Activated CD8-positive, alpha-beta memory T cell treated with anti-CD3 and anti-CD28 coated beads for 48 hours (primary cell): ENCODE measurements around the gene SOCS6.
"Not testable (repeated sequence)": the region's sequence is repeated elsewhere in the genome, so short reads cannot be mapped to it uniquely, and the experiment has no call there.

Source experiments
- DNase-seq, 3 experiments: peaks; one replicate each; pipeline ENCODE4 v3.0.0-alpha.2; 2020; ENCODE audit warnings: low read depth in 2 of 3, low spot score in 2 of 3

SOCS6 gene

DNA sequence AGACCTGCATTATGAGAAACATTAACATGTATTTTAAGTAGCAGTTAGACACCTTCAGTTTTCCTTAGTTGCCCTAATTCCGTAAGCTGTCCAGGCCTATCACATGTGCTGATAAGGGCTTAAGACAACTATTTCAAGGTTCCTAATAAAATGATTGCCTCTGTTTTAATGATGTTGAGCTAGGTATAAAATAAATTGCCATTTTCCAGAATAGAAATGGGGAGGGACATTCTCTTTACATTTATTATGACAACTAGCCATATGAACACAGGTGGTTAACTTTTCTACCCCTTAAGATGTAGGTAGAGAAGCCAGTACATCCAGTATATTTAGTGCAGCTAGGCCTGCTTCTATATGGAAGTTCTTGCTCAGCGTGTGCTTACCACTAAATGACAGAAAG is 65.9 kb downstream of the SOCS6 start:
- no peak for DNase-seq

DNA sequence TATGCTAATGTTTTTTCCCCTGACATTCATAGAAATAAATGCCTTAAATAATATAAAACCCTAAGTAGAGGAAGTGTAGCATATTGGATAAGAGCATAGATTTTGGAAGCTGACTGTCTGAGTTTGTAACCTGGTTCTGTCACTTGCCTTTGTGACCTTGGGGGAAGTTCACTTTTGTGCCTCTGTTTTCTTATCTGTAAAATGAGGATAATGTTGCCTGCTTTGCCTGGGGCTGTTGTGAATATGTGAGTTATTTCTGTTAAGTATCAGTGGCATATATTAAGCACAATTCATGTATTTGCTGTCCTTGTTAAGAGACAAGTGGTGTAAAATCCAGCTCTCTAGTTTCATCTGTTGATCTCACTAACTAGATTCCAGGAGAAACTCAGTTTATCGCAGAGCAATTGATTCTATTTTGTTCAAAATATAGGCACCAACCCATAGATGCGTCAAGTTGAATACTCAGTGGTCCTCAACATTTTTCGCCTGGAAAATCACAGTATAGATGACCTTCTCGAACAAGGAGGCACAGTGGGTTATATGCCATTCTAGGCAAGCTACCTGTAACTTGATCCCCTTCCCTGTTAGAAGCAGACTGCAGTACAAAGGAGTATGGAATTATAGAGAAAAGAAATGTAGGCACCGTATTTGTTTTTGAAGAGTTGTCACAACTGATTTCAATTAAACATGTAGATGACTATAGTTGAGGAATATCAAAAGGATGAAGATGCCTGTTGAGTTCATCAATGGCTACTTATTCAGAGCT is 67.0 kb downstream of the SOCS6 start:
- no peak for DNase-seq

DNA sequence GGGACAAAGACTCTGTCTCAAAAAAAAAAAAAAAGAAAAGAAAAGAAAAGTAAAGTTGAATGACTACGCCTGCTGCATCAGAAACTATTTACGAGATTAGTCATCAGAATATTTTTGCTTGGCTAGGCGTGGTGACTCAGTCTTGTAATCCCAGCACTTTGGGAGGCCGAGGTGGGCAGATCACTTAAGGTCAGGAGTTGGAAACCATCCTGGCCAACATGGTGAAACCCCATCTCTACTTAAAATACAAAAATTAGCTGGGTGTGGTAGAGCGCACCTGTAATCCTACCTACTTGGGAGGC is 69.2 kb downstream of the SOCS6 start:
- DNase-seq, result not testable (repeated sequence)

DNA sequence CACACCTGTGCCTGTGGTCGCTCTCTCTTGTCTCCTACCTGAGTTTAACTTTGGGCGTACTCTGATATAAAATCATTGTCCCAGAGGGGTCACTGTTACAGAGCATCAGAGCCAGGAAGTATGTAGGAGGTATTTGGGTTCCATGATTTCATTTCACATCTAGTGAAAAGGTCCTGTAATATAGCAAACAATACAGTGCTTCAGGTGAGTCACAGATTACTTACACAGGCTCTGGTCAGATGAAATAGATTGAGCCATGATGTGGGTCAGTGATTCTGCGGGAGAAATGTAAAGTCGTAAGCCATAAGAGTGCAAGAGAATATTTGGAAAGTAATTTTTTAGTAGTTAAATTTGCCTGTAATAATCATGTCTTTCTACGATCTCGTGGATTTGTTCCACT is 70.2 kb downstream of the SOCS6 start:
- no peak for DNase-seq

DNA sequence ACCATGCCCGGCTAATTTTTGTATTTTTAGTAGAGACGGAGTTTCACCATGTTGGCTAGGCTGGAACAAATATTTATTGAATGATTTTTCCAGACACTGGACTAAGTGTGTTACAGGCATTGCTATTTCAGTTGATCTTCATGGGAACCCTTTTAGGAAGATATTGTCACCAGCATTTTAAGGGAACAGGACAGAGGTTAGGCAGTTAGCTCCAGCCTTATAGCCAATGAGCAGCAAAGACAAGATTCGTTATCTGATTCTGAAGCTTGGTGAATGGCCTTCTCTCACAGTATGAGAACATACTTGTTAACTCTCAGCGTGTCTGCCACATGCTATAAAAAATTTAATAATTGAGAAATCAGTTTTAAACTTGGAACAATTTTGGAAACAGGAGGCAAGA is 73.4 kb downstream of the SOCS6 start:
- no peak for DNase-seq

DNA sequence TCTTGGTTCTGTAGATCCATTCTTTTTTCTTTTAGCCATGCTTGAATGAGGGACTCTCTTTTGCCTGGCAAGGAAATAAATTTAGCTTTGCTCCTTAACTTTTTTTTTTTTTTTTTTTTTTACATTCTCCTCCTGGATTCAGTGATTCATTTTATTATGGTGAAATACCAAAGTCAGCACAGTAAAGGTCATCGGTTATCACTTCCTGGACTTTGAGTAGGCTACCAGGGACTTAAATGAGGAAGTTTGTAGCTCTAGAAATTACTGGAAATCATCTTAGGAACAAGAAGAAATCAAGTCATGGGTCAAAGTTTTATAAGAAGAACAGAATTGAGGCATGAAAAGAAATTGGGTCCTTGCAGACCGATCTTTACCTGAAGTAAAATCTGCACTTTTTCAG is 75.0 kb downstream of the SOCS6 start:
- DNase-seq, result no peak

DNA sequence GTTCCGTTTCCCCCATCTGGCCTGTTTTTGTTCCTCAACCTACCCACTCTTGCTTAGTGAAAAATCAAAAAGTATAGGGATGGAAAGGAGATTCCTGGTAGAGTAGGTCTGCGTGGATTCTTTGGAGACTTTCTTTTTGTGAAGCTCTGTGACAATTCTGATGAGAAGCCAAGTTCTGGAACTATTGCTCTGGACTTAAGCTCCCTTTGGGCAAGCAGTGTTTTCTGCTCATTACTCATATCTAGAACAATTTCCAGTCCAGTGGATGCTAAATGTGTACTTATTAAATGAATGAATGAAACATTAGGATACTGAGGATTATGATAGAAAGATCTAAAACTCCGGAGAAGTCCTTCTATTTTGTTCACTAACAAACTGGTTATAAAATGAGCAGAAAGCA is 76.5 kb downstream of the SOCS6 start:
- no peak for DNase-seq

DNA sequence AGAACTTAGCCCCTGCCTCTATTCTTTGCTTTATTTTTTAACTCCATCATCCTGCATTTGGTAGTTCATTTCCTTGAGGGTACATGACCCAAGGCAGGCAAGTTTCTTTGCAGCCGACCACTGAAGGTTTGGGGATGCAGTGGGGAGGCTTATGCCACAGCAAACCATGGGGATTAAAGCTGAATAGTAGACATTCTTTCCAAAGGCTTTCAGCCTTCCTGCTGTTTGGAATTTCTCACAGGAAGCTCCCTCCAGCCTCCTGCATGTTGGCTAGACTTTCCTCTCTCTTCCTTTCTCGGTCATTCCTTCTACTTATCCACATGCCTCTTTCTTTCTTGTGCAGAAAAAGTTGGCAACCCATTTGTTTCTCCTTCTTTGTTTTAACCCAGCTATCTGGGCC is 77.3 kb downstream of the SOCS6 start:
- no peak for DNase-seq

DNA sequence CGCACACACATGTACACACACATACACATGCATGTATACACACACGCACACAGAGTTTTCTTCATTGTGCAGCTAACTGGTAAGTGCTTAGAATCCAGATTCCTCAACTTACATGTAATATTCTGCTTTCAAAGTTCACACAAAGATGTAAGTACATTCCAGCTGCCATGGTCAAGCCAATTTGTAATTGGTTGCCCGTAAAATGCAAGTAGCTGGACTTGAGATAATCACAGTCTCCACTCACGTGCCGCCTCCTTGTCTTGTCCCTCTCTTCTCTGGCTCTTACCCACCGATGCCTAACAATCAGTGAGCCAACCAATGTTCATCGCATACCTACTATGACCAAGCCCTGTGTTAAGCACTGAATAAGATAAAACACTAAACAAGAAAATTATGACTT is 77.8 kb downstream of the SOCS6 start:
- DNase-seq, result no peak

DNA sequence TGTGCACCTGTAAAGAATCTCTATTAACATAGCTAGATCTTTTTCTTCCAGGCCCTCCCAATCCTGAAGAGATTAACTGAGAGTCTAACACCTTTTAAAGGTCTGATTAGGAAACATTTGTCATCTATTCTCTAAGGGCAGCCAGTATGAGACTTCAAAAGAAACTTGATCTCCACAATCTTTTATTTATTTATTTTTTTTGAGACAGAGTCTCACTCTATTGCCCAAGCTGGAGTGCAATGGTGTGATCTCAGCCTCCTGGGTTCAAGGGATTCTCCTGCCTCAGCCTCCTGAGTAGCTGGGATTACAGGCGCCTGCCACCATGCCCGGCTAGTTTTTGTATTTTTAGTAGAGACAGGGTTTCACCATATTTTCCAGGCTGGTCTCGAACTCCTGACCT is 78.5 kb downstream of the SOCS6 start:
- DNase-seq, result not testable (repeated sequence)

DNA sequence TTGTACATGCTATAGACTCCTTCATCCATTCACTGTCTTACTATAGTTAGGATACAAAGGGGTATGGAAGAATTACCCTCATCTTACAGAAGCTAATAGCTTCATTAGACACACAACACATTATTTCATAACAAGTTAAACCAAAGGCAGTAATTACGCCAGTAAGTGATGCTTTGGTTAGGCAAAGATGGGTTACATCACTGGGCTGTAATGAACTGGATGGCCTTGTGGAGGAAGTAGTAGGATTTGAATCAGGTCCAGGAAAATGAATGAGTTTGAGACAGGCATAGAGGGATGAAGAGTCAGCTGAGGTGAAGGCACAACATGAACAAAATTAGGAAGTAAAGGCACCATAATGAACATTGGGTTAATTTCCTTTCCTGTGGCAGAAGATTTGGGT is 80.1 kb downstream of the SOCS6 start:
- no peak for DNase-seq

DNA sequence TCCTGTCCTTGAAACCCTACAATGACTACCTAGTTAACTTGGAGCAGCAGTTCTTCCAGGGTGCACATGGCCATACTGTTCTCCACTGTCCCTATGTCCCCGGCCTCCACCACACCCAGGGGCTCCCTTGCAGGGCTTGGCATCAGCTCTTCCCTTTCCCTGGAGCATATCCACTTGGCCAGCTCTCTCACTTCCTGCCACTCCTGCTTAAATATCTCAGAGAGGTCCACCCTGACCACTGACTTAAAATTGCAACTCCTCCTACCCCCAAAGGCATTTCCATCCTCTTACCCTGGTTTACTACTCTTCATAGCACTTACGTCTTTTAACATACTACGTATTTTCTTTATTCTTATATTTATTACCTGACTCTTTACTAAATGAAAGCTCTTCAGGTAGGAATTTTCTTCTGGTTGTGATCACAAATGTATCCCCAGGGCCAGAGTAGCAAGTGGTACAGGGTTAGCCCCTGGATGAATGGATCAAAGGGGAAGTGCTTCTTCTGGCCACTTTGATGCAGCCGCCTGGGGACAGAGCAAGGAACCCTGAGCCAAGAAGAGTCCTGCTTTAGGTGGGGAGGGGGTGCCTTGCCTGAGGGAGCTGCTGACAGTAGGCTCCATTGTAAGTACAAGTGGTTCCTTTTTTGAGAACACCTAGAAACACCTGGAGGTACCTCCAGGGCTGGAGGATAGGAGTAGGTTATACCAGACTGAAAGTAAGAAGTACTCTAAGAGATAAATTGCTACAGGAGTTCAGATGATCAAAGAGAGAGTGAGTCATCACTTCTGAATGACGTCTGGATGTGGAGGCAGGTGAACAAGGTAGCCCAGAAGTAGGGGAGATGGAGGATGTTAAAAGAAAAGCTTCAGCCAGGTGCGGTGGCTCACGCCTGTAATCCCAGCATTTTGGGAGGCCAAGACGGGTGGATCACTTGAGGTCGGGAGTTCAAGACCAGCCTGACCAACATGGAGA is 82.2 kb downstream of the SOCS6 start:
- DNase-seq, result no peak

DNA sequence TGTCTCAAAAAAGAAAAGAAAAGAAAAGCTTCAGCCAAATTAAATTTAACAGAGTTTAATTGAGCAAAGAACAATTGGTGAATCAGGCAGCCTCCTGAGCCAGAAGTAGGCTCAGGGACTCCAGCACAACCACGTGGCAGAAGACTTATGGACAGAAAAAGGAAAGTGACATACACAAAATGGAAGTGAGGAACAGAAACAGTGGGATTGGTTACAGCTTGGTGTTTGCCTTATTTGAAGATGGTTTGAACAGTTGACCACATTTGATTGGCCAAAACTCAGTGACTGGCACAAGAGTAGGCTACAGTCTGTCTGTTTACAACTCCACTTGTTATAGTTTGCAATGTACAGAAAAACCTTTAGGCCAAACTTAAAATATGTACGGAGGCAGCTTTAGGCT is 83.1 kb downstream of the SOCS6 start:
- no peak for DNase-seq

DNA sequence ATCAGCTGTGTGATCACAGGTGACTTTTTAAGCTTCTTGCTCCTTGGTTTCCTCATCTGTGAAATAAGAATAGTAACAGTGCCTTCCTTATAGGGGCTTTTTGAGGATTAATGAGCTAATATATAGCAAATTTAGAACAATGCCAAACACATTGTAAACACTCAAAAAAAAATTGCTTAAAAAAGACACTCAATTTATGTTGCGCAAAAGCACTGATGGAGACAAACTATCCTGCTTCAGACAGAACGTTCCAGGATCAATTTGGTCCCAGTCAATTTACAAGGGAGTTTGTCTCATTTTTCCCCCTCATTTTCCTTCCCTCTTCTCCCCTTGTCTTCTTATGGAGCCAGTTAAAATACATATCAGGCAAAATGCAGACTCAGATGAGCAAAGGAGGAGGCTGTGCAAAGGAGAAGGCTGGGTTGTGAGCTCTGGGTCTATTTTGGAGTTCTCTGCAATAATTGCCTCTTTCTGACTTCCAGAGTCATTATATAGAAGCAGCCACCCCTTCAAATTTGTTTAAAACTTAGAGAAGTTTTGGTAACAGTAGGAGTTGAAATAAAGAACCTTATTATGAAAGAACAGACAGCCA is 83.7 kb downstream of the SOCS6 start:
- no peak for DNase-seq

DNA sequence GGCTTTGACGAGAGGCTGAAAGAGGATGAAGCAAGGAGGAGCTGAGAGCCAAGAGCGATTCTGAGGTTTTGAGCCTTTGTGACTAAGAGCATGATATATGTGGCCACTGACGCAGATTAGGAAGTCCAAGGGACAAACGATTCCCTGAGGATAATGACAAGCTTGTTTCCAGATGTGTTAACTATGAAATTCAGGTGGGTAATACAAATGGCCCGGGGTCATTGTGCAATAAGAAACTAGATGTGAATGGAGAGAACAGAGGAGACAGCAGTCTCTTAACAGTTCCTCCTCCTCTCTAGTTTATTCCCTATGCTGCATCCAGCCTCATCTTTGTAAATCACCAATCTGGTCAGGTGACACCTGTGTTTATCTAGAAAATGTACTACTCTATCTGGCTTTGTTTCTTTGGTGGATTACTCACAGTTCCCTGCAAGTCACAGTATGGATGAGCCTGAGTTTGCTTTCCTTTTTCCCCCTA is 84.2 kb downstream of the SOCS6 start:
- no peak for DNase-seq

DNA sequence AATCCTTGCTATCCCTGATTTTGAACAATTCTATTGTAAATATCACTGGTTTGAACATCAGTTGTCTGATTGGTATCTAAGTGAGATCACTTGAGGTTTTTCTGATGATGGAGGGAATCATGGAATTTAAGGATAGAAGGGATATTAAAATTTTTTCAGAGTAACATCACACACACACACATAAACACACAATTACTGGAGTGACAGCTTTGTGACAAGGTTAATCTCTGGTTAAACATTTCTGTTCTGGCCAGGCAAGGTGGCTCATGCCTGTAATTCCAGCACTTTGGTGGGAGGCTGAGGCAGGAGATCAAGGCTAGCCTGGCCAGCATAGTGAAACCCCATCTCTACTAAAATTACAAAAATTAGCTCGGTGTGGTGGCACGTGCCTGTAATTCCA is 85.3 kb downstream of the SOCS6 start:
- DNase-seq, result no peak

DNA sequence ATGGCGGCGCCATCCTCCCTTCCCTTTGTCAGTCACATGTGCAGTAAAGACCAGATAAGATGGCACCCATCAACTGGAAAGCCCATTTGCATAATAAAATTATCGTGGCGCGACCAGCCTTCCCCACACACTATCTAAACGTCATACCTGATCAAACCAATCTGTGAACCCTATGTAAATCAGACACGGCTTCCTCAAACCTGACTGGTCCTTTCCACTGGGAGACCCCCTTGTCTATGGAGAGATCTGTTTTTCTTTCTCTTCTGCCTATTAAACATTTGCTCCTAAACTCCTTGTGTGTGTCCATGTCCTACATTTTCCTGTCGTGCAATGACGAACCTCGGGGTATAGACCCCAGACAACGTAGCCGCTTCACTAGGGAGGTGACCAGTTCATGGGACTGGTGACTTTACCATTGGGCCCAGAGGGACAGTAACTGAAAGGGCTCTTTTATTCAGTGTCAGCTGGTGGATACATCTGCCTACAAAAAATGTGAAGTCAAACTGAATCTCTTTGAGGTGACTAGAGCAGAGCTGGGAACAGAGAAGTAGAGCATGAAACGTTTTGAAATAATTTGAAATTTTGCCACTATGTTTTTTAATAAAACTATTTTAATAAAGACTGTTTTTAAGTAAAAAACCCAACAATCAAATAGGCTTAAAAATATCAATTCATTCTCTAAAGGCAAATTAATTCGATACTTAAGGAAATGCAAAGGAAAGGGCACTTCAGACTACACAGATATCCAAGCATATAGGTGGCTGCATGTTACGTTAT is 87.5 kb downstream of the SOCS6 start:
- no peak for DNase-seq

DNA sequence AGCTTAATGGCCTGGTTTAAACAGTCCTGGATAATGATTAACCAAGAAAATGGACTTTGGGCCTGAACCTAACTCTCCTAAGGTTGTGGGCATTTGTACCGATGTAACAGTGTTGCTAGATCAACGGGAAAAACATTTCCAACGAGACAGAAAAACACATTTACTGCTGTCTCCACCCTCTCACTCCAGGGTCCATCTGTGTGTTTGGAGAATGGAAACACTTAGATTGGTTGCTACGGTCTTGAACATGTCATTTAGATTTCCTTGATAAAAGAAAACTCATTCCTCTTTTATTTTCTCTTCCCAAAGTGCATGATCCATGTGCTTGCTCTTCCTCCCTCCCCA is 88.0 kb downstream of the SOCS6 start:
- DNase-seq, result no peak

DNA sequence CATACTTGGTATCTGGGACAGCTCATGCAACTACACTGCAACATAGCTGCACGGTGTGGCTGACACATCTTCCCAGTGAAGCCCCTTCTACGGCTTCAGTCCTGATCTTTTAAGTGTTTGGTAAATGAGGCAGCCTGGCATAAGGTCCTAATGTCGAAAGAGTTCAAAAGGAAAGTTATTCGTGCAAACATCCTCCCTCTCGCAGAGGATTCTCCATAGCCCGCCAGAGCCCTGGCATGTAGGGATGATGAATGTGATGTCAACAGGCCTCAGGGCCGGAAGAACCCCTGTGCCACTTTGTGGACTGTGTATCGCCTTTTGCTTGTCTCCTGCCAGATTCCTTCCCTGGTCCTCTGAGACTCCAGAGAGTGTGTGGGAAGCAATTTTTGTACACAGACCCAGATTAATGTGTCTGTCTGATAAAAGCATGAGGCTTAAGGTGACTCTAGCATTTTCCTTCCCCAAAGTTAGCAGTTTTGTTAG is 88.5 kb downstream of the SOCS6 start:
- no peak for DNase-seq

DNA sequence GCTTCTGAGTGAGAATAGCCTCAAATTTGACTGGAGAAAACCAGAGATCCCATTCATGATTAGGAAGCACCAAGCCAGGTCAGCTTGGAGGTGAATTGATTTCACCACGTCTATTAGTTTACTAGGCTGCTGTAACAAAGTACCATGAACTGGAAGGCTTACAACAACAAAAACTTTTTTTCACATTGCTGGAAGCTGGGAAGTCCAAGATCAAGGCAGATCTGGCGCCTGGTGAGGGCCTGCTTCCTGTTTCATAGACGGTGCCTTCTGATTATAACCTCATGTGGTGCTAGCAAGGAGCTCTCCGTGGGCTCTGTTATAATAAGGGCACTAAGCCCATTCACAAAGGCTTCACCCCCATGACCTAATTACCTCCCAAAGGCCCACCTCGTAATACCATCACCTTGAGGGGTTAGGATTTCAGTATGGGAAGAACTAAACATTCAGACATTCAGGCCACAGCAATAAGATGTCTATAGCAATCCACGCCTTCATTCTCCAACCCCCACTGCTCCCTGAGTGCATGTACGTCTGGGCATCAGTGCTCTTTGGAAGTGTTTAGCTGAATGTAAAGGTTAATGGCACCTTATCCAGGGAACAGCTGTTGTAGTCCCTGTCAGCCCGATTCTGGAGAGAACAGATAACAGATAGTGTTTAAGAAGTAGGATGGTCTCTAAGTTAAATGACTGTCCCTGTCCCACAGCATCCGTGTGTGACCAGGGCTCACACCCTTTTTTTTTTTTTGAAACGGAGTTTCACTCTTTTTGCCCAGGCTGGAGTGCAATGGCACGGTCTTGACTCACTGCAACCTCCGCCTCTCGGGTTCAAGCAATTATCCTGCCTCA is 89.2 kb downstream of the SOCS6 start:
- no peak for DNase-seq
